ENCODE data around the gene ABHD18.

The ABHD18 gene

GRCh38 chr4:128068918-128069317 is 103.7 kb downstream of the ABHD18 start:
- no peak for DNase-seq (ENCODE audit: low read depth)

GRCh38 chr4:128076464-128076863 is 111.3 kb downstream of the ABHD18 start:
- DNase-seq (ENCODE audit: low read depth) = no peak
